Measurements from ENCODE around the gene TMEM233.
A peak's percentile ranks its signal among the peaks of the same experiment; 100 is the strongest.

GRCh38 chr12:119659289-119659897 is 65.8 kb downstream of the TMEM233 start:
- TF ChIP-seq YY1 (IDR thresholded peaks at IDR 0.05; ENCODE audit: low read depth): no peak
- TF ChIP-seq TAF1 (IDR thresholded peaks at IDR 0.05; ENCODE audit: low read depth): no peak
- no peak for TF ChIP-seq TCF12 (IDR thresholded peaks at IDR 0.05; ENCODE audit: low read depth)
- TF ChIP-seq CEBPB (IDR thresholded peaks at IDR 0.05): no peak
- TF ChIP-seq REST (IDR thresholded peaks at IDR 0.05; ENCODE audit: low read depth): no peak
- no peak for TF ChIP-seq MAX (IDR thresholded peaks at IDR 0.05)
- no peak for TF ChIP-seq EP300 (IDR thresholded peaks at IDR 0.05; ENCODE audit: borderline replicate concordance)
- TF ChIP-seq RAD21 (IDR thresholded peaks at IDR 0.05; ENCODE audit: low read depth): peak; percentile 40; the same call in 1 of the 2 replicates
- no peak for TF ChIP-seq USF1 (IDR thresholded peaks at IDR 0.05)
- no peak for TF ChIP-seq CREB1 (IDR thresholded peaks at IDR 0.05; ENCODE audit: low read depth)
- TF ChIP-seq ZBTB7A (IDR thresholded peaks at IDR 0.05; ENCODE audit: low read depth): no peak
- no peak for TF ChIP-seq NFIC (IDR thresholded peaks at IDR 0.05)
- TF ChIP-seq EGR1 (IDR thresholded peaks at IDR 0.05): no peak
- no peak for TF ChIP-seq FOXM1 (IDR thresholded peaks at IDR 0.05; ENCODE audit: borderline replicate concordance, low read depth)

All from Ishikawa (cell line).